Heart left ventricle (tissue), 13 donors: ENCODE results near the gene IL26.

Experiments used
- CTCF ChIP-seq, 12 donors: fragments of 200-600 bp; sonication (generic) in 4 of 12; IDR thresholded peaks; one replicate each; pipeline versions ENCODE4 v1.5.0 to v1.8.0; 2018 to 2022; ENCODE audit warnings: antibody characterized with exemption in 12 of 12, mild to moderate bottlenecking in 5 of 12
- POLR2A ChIP-seq, 2 donors: fragments of 450-650 bp; IDR thresholded peaks; one replicate each; pipeline ENCODE4 v1.6.1; 2017; ENCODE audit warnings: antibody characterized with exemption in 2 of 2, mild to moderate bottlenecking in 2 of 2, moderate library complexity in 2 of 2
- donor health status: ischemic (EF 13 %, LVEDD 7.1; RV severe dilation, severe dysfunction).
- donor health status: DM: no; HTN: yes; CAD: no.
- donor health status: DM: no; HTN: no; CAD: no.
- donor health status: ischemic (EF 25% LVEDD 6.9; RV normal size, moderate dysfunction).
- donor health status: ischemic (EF 25% LVEDD 5.7; RV mildly dilated, moderate dysfunction).
- donor health status: ischemic (EF 35%, LVEDD 5.7; RV mildly dilated, moderate dysfunction).
- donor health status: nonischemic (EF 11% LVEDD 7.7; RV severe dilation, severe dysfunction).
- donor health status: DM: yes; HTN: yes; CAD: no.
- donor health status: PGD.
- donor health status: ischemic (EF 29% LVEDD 5.4; RV normal size, mild dysfunction).
- donor health status: nonischemic (EF 23%, LVEDD 6.1; RV moderate dilation, normal function).

DNA sequence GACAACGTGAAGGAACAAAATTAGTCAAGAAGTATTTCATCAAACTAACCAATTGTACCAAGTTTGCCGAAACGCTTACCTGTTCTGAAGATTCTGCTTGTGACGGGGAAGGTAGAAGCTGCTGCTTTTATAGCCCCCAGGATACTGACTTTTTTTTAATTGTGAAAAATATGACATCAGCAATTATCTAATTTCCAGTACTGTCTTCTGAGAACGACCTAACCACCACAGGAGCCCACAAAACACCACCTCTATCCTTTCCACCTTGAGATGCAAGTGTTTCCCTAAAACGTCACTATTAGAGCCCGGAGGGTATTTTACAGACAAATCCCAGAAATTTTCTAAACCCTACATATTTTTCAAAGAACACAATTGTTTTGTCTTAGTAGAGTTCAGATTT lies 27.9 kb upstream of the IL26 start, which contains the start of gene IL22:
- TF ChIP-seq CTCF (IDR thresholded peaks at IDR 0.05) (no peak), POLR2A (IDR thresholded peaks at IDR 0.05) (no peak)
